HG03039 (cell line): Measurements from ENCODE around the gene ACTL7B.

ENCODE experiments used
- ATAC-seq: cut with Tn5 transposase; IDR thresholded peaks from one replicate; pipeline ENCODE4 v1.9.1; 2021; ENCODE audit warnings: mild to moderate bottlenecking, moderate library complexity; ENCODE audit not compliant: unreplicated experiment

The ACTL7B gene

GRCh38 chr9:108809269-108809668 is 46.5 kb downstream of the ACTL7B start:
- ATAC-seq = no peak
